Bronchial epithelial cell (primary cell): Measurements from ENCODE around the gene AFAP1L2. TPM values are rescaled to one million over a fixed set of nuclear protein-coding genes. Genes with fewer than 3 reads are reported as not detected.
A peak's percentile ranks its signal among the peaks of the same experiment; 100 is the strongest.

ENCODE experiments used
- DNase-seq: peaks from one replicate; pipeline ENCODE4 v3.0.0-alpha.2; 2010; ENCODE audit warnings: low read depth
- FAIRE-seq: peaks from 2 replicates; lab custom pipeline; 2011; peaks lifted over from hg19 to GRCh38; lab: Jason Lieb, UNC
- H3K27me3 ChIP-seq: 2 replicates; pipeline ENCODE4 v1.5.1; 2011; ENCODE audit warnings: low read length; ENCODE audit not compliant: control insufficient read depth, insufficient read depth
- H3K36me3 ChIP-seq: 2 replicates; pipeline ENCODE4 v1.5.1; 2011; ENCODE audit warnings: low read length; ENCODE audit not compliant: control insufficient read depth, insufficient read depth
- H3K4me3 ChIP-seq: 2 replicates; pipeline ENCODE4 v1.5.1; 2011; ENCODE audit warnings: mild to moderate bottlenecking, low read depth, low read length, control low read depth
- CTCF ChIP-seq: IDR thresholded peaks from 2 replicates; pipeline ENCODE4 v1.5.1; 2011; ENCODE audit warnings: mild to moderate bottlenecking, moderate library complexity, low read length, control low read depth, inconsistent platforms; ENCODE audit not compliant: insufficient read depth, severe bottlenecking
- total RNA-seq: library from RNA; depleted of rRNA; stranded (reverse); fragments of >200 nt; gene quantifications from 2 replicates; pipeline ENCODE4 v1.2.1, GENCODE V29; 2014

The AFAP1L2 gene
- total RNA-seq, 1 donor from 2014 or later = 6.8 TPM

GRCh38 chr10:114379631-114380041 is 24.7 kb downstream of the AFAP1L2 start:
- no peak for DNase-seq
- no peak overlapping the region for H3K4me3 ChIP-seq
- H3K36me3 ChIP-seq = no peaks in the 10 kb centered on the region
- H3K27me3 ChIP-seq = no peaks in the 10 kb centered on the region
- peak; percentile 32 for FAIRE-seq
- TF ChIP-seq CTCF = no peak

GRCh38 chr10:114376523-114376922 is 27.8 kb downstream of the AFAP1L2 start:
- DNase-seq (no peak), FAIRE-seq (no peak)
- H3K36me3 ChIP-seq = no peaks in the 10 kb centered on the region
- TF ChIP-seq CTCF = no peak
- no peak overlapping the region for H3K4me3 ChIP-seq
- no peaks in the 10 kb centered on the region for H3K27me3 ChIP-seq

DNA sequence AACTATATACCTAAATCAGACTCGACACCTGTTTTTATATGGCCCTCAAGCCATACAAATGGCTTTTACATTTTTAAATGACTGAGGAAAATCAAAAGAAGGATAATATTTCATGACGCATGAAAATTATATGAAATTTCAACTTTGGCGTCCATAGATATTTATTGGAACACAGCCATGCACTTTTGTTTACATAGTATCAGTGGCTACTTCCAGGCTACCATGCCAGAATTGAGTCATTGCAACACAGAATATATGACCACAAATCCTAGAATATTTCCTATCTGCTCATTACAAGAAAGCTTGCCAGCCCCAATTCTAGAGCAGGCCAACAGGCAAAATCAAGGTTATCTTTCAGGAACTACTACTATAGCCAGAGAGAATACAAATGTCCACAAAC is 29.3 kb downstream of the AFAP1L2 start:
- FAIRE-seq (no peak), DNase-seq (peak; percentile 89)
- H3K27me3 ChIP-seq = no peaks in the 10 kb centered on the region
- no peak for TF ChIP-seq CTCF
- no peak overlapping the region for H3K4me3 ChIP-seq
- no peaks in the 10 kb centered on the region for H3K36me3 ChIP-seq

- FAIRE-seq (no peak), DNase-seq (no peak)
- Histone ChIP-seq H3K4me3 (no peak overlapping the region), H3K27me3 (no peaks in the 10 kb centered on the region), H3K36me3 (no peaks in the 10 kb centered on the region)
- no peak for TF ChIP-seq CTCF
Observed at GRCh38 chr10:114374053-114374791, 30.1 kb downstream of the AFAP1L2 start.

- TF ChIP-seq CTCF = no peak
- H3K4me3 ChIP-seq = no peak overlapping the region
- FAIRE-seq (no peak), DNase-seq (no peak)
- no peaks in the 10 kb centered on the region for H3K27me3 ChIP-seq
- no peaks in the 10 kb centered on the region for H3K36me3 ChIP-seq
Observed at GRCh38 chr10:114373631-114374030, 30.7 kb downstream of the AFAP1L2 start.

DNA sequence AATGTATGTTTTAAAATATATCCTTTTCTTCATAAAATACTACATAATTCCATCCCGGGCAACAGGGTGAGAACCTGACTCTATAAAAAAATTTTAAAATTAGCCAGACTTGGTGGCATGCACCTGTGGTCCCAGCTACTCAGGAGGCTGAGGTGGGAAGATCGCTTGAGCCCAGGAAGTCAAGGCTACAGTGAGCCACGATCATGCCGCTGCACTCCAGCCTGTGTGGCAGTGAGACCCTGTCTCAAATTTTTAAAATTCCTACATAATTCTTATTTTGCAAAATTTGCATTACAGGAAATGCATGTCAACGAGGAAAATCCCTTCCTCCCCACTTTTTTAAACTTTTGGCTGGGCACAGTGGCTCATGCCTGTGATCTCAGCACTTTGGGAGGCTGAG is 31.3 kb downstream of the AFAP1L2 start:
- FAIRE-seq (no peak), DNase-seq (no peak)
- Histone ChIP-seq H3K27me3 (no peaks in the 10 kb centered on the region), H3K36me3 (no peaks in the 10 kb centered on the region), H3K4me3 (no peak overlapping the region)
- TF ChIP-seq CTCF = no peak
